Esophagus muscularis mucosa (tissue), 4 donors: ENCODE measurements around the gene KRT13. TPM values are rescaled to one million over a fixed set of nuclear protein-coding genes. Genes with fewer than 3 reads are reported as not detected.

Experiments
- DNase-seq: peaks from one replicate; pipeline ENCODE4 v3.0.0-alpha.2; 2017; ENCODE audit errors: extremely low spot score
- H3K27ac ChIP-seq, 4 donors: fragments of 200-600 bp; sonication (generic); replicated peaks in 1 of 4; 1 replicate in 3 of 4; 2 replicates in 1 of 4; pipeline ENCODE4 v1.5.1; 2016 to 2019; ENCODE audit warnings: mild to moderate bottlenecking in 1 of 4
- H3K27me3 ChIP-seq, 4 donors: fragments of 200-600 bp; sonication (generic); one replicate each; pipeline versions ENCODE4 v1.5.1 to v1.6.0; 2016 to 2019
- H3K36me3 ChIP-seq, 4 donors: fragments of 200-600 bp; sonication (generic); one replicate each; pipeline ENCODE4 v1.5.1; 2016 to 2019
- H3K4me1 ChIP-seq, 4 donors: fragments of 200-600 bp; sonication (generic); one replicate each; pipeline ENCODE4 v1.5.1; 2016 to 2019
- H3K4me3 ChIP-seq, 4 donors: fragments of 200-600 bp; sonication (generic); 1 replicate in 2 of 4; 2 replicates in 2 of 4; pipeline ENCODE4 v1.5.1; 2016 to 2019; ENCODE audit warnings: mild to moderate bottlenecking in 4 of 4, moderate library complexity in 1 of 4
- H3K9me3 ChIP-seq, 4 donors: fragments of 200-600 bp; sonication (generic); 1 replicate in 3 of 4; 2 replicates in 1 of 4; pipeline ENCODE4 v1.5.1; 2016 to 2019
- EP300 ChIP-seq: sonication (generic); formaldehyde crosslinking; IDR thresholded peaks from one replicate; pipeline ENCODE4 v1.6.1; 2017; ENCODE audit warnings: antibody characterized with exemption
- POLR2A ChIP-seq: fragments of 450-650 bp; IDR thresholded peaks from one replicate; pipeline ENCODE4 v1.6.1; 2017; ENCODE audit warnings: antibody characterized with exemption, moderate library complexity, mild to moderate bottlenecking, low read depth
- POLR2AphosphoS5 ChIP-seq, 2 donors: sonication (generic); formaldehyde crosslinking; IDR thresholded peaks; one replicate each; pipeline ENCODE4 v1.6.1; 2017; ENCODE audit warnings: antibody characterized with exemption in 2 of 2
- WGBS: methylation state at CpG from one replicate; pipeline ENCODE4 v1.1.5; 2018; 5-methylcytosine and 5-hydroxymethylcytosine counted together
- intact Hi-C: fragments of 100-400 bp; cut with DNase I; formaldehyde crosslinking; loops from one replicate; pipeline ENCODE4 v1.15.1; 2023
- total RNA-seq, 4 donors: library from RNA; depleted of rRNA; stranded (reverse); fragments of >200 nt; gene quantifications; one replicate each; pipeline versions ENCODE4 v1.1.0 to v1.2.1, GENCODE V29; 2016
- TF ChIP-seq, protein P1 (sequence below), 3 experiments: fragments of 200-600 bp in 2 of 3; fragments of 450-650 bp in 1 of 3; sonication (generic) in 2 of 3; IDR thresholded peaks; one replicate each; pipeline ENCODE4 v1.5.1; 2017 to 2019; ENCODE audit warnings: antibody characterized with exemption in 3 of 3, mild to moderate bottlenecking in 2 of 3, moderate library complexity in 1 of 3

The KRT13 gene
- total RNA-seq, 4 donors from 2014 or later = 0.39 to 23.3 (median 0.52) TPM; not detected in 1

DNA sequence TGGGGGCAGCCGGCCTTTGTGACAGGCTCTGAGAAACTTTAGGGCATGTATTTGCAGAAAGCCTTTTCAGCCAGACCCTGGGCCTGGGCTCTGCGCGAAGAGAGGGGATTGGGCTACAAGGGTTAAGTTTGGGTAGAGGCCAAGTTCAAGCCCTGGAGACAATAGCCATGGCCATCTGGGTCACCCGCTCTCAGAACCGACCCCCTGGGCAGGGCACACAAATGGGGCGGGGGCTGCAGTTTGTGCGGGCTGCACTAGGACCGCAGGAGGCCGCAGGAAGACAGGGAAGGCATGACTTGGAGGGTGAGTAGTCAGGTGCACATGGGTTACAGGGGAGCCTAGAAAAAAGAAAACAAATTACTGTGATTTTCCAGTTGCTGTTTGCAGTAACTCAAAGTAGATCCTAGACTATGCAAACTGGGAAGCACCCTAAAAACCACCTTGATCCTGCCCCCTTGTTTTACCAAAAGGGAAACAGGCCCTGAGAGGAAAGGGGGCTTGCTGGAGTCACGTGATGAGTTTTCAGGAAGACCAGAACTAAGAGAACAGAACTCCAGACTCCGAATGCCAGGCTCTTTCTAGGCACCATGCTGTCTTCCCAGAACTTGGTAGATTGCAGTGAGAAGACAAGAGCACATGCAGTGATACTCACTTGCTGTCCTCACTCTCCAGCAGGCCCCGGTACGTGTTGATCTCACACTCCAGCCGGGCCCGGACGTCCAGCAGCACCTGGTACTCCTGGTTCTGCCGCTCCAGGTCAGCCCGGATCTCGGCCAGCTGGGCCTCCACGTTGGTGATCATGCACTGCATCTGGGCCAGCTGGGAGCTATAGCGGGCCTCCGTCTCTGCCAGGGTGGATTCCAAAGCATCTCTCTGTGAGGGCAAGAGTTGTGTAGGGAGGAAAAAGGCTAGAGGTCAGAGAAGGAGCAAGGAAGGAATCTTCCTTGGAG is 28.3 kb downstream of the KRT13 start:
- Histone ChIP-seq H3K36me3 (no peaks in the 10 kb centered on the region), H3K4me3 (no peak overlapping the region), H3K27ac (no peak overlapping the region), H3K4me1 (no peaks in the 10 kb centered on the region), H3K9me3 (peaks cover 0 to under 1% (median 0%) of the 10 kb centered on the region in 4 donors), H3K27me3 (no peaks in the 10 kb centered on the region)
- DNase-seq = no peak
- WGBS = 91% methylated on average over 22 of the region's 22 CpGs
- intact Hi-C loops = no loop called here
- TF ChIP-seq POLR2AphosphoS5 (IDR thresholded peaks at IDR 0.05) (no peak), POLR2A (no peak), EP300 (no peak)
- TF ChIP-seq, protein P1, sequence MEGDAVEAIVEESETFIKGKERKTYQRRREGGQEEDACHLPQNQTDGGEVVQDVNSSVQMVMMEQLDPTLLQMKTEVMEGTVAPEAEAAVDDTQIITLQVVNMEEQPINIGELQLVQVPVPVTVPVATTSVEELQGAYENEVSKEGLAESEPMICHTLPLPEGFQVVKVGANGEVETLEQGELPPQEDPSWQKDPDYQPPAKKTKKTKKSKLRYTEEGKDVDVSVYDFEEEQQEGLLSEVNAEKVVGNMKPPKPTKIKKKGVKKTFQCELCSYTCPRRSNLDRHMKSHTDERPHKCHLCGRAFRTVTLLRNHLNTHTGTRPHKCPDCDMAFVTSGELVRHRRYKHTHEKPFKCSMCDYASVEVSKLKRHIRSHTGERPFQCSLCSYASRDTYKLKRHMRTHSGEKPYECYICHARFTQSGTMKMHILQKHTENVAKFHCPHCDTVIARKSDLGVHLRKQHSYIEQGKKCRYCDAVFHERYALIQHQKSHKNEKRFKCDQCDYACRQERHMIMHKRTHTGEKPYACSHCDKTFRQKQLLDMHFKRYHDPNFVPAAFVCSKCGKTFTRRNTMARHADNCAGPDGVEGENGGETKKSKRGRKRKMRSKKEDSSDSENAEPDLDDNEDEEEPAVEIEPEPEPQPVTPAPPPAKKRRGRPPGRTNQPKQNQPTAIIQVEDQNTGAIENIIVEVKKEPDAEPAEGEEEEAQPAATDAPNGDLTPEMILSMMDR (IDR thresholded peaks at IDR 0.05) = no peak

DNA sequence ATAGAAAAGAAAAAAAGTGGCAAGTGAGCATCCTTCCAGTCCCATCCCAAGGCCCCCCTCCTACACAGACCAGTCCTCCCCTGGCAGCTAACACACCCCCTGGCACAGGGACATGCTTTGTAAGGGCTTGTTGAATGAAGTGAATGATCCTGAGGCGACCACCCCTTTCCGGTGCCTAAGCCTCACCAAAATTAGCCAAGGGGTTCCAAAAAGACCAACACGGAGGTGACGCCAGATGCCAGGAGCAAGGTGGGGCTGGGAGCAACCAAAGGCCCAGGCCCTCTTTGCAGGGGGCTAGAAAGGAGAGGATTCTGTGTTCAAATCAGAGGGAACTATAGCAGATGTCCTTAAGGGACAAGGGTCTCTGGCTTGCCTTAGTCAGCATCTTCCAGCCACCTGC is 30.0 kb downstream of the KRT13 start:
- 98% methylated on average over 4 of the region's 4 CpGs for WGBS
- peaks cover 0 to 8% (median 7%) of the 10 kb centered on the region in 4 donors for H3K9me3 ChIP-seq
- no peak for DNase-seq
- no peak overlapping the region for H3K4me3 ChIP-seq
- intact Hi-C loops = no loop called here
- no peak for TF ChIP-seq POLR2AphosphoS5 (IDR thresholded peaks at IDR 0.05)
- TF ChIP-seq, protein P1 (IDR thresholded peaks at IDR 0.05) = no peak
- no peak for TF ChIP-seq EP300
- TF ChIP-seq POLR2A = no peak
- H3K27ac ChIP-seq = no peak overlapping the region
- H3K4me1 ChIP-seq = no peaks in the 10 kb centered on the region
- no peaks in the 10 kb centered on the region for H3K36me3 ChIP-seq
- H3K27me3 ChIP-seq = no peaks in the 10 kb centered on the region

DNA sequence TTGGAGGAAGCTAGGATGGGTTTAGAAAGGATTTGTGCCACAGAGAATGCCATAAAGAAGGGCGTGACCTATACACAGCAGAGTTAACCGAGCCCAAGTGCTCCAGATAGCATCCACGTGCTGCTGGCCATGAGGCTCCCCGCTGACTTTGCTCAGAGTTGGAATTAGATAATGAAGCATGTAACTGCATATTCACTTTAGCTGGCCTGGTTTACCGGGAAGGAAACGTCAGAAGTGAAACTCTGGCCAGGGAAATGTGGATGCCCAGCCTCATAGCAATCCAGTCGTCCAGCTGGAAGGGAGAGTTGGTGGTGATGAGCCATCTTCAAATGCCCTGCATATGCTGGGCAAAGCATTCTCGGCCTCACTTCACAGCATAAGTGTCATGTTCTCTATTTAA is 30.5 kb downstream of the KRT13 start:
- Histone ChIP-seq H3K4me3 (no peak overlapping the region), H3K4me1 (no peaks in the 10 kb centered on the region), H3K36me3 (no peaks in the 10 kb centered on the region), H3K27ac (no peak overlapping the region), H3K27me3 (no peaks in the 10 kb centered on the region), H3K9me3 (peaks cover 0 to 8% (median 7%) of the 10 kb centered on the region in 4 donors)
- DNase-seq = no peak
- intact Hi-C loops = no loop called here
- 84% methylated on average over 8 of the region's 8 CpGs for WGBS
- TF ChIP-seq POLR2AphosphoS5 (IDR thresholded peaks at IDR 0.05) (no peak), EP300 (no peak), POLR2A (no peak)
- TF ChIP-seq, protein P1 (IDR thresholded peaks at IDR 0.05) = no peak

DNA sequence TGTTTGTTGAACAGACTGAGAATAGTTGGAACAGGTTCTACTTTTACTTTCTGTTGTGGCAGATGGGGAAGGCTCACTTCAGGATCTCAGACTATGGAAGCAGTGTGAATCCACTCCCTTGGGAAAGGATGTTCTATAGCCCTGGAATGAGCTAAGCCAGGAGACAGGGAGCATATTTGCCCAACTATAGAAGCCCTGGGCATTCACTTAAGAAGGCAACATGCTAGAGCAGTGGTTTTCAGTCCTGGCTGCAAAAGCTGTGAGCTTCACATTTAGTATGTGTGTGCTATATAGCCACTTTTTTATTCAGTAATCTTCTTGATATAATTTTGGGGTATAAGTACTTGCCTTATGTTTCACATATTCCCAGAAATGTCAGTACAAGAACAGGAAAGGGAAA is 37.1 kb downstream of the KRT13 start:
- Histone ChIP-seq H3K27me3 (no peaks in the 10 kb centered on the region), H3K27ac (no peak overlapping the region), H3K36me3 (no peaks in the 10 kb centered on the region), H3K4me3 (no peak overlapping the region), H3K9me3 (peaks cover 0 to 18% (median 10%) of the 10 kb centered on the region in 4 donors), H3K4me1 (peaks cover 13 to 25% (median 22%) of the 10 kb centered on the region in 4 donors)
- intact Hi-C loops = no loop called here
- DNase-seq = no peak
- TF ChIP-seq POLR2A (no peak), POLR2AphosphoS5 (IDR thresholded peaks at IDR 0.05) (no peak), EP300 (no peak)
- TF ChIP-seq, protein P1 (IDR thresholded peaks at IDR 0.05) = no peak
